Caco-2 (cell line): ENCODE measurements around the gene COX6A2. TPM values are rescaled to one million over a fixed set of nuclear protein-coding genes. Genes with fewer than 3 reads are reported as not detected.

Source experiments
- BruUV-seq: library from RNA; stranded (reverse); fragments of 400-500 nt; replicated peaks from 2 replicates; lab custom pipeline; 2021; lab: Mats Ljungman, UMichigan
- CTCF ChIA-PET: fragments of 300-600 bp; sonication (Branson Sonifier 250); formaldehyde crosslinking; loops from one replicate; lab custom pipeline; 2022; ENCODE audit warnings: antibody characterized with exemption; lab: Charles Lee
- POLR2A ChIA-PET: fragments of 300-600 bp; sonication (Branson Sonifier 250); formaldehyde crosslinking; loops from one replicate; lab custom pipeline; 2022; ENCODE audit warnings: antibody characterized with exemption; lab: Charles Lee
- DNase-seq, 2 experiments: peaks; one replicate each; pipeline versions ENCODE4 v3.0.0 to v3.0.0-alpha.2; 2020 to 2022
- H3K27me3 ChIP-seq: replicated peaks from 2 replicates; pipeline ENCODE4 v1.6.0; 2011; ENCODE audit warnings: low read length; ENCODE audit not compliant: control insufficient read depth, insufficient read depth
- H3K36me3 ChIP-seq: 2 replicates; pipeline ENCODE4 v1.5.1; 2011; ENCODE audit warnings: low read length; ENCODE audit not compliant: control insufficient read depth, insufficient read depth
- H3K4me1 ChIP-seq: fragments of 250-450 bp; sonication (Bioruptor Pico); 2 replicates; pipeline ENCODE4 v1.5.1; 2020; ENCODE audit warnings: mild to moderate bottlenecking
- H3K4me3 ChIP-seq: 2 replicates; pipeline ENCODE4 v1.5.1; 2011; ENCODE audit warnings: low read depth, mild to moderate bottlenecking, control low read depth, low read length
- H3K9me3 ChIP-seq: fragments of 250-450 bp; sonication (Bioruptor Pico); 2 replicates; pipeline ENCODE4 v1.5.1; 2020; ENCODE audit warnings: mild to moderate bottlenecking, moderate library complexity
- H3K27ac Mint-ChIP-seq: one replicate; pipeline ENCODE4 v1.8.0; 2022; ENCODE audit warnings: mixed read lengths; ENCODE audit not compliant: unreplicated experiment
- H3K27me3 Mint-ChIP-seq: one replicate; pipeline ENCODE4 v1.8.0; 2022; ENCODE audit warnings: mixed read lengths; ENCODE audit not compliant: insufficient read depth, unreplicated experiment
- H3K36me3 Mint-ChIP-seq: one replicate; pipeline ENCODE4 v1.8.0; 2022; ENCODE audit warnings: mild to moderate bottlenecking, mixed read lengths; ENCODE audit not compliant: insufficient read depth, unreplicated experiment
- H3K4me1 Mint-ChIP-seq: one replicate; pipeline ENCODE4 v1.8.0; 2022; ENCODE audit warnings: low read depth, mixed read lengths; ENCODE audit not compliant: unreplicated experiment
- H3K4me3 Mint-ChIP-seq: one replicate; pipeline ENCODE4 v1.8.0; 2022; ENCODE audit warnings: mild to moderate bottlenecking, moderate library complexity, mixed read lengths; ENCODE audit not compliant: unreplicated experiment
- H3K9me3 Mint-ChIP-seq: one replicate; pipeline ENCODE4 v1.8.0; 2022; ENCODE audit warnings: mixed read lengths; ENCODE audit not compliant: unreplicated experiment
- CTCF ChIP-seq, 2 experiments: fragments of 200-600 bp in 1 of 2; IDR thresholded peaks; 1 replicate in 1 of 2; 2 replicates in 1 of 2; pipeline versions ENCODE4 v1.5.1 to v1.8.0; 2011 to 2022; ENCODE audit warnings: antibody characterized with exemption in 1 of 2, control low read depth in 1 of 2, inconsistent platforms in 1 of 2, low read depth in 1 of 2, low read length in 1 of 2, mild to moderate bottlenecking in 1 of 2, moderate library complexity in 1 of 2; ENCODE audit not compliant: insufficient read depth in 1 of 2, severe bottlenecking in 1 of 2, unreplicated experiment in 1 of 2
- intact Hi-C: fragments of 100-400 bp; cut with micrococcal nuclease; formaldehyde crosslinking; loops from one replicate; pipeline ENCODE4 v1.10.0; 2022; ENCODE audit not compliant: unreplicated experiment
- total RNA-seq: library from RNA; stranded (reverse); gene quantifications from 2 replicates; pipeline ENCODE4 v1.2.3, GENCODE V29; 2022

COX6A2 gene
- total RNA-seq, 1 experiment from 2014 or later: not detected

- TF ChIP-seq CTCF (IDR thresholded peaks at IDR 0.05; ENCODE audit: insufficient read depth in 1 of 2, low read depth in 1 of 2, low read length in 1 of 2, severe bottlenecking in 1 of 2, unreplicated experiment in 1 of 2): no peak
- no peaks in the 10 kb centered on the region for H3K36me3 Mint-ChIP-seq
- intact Hi-C loops: loop anchor here (2.0 kb wide), 1 partner anchor 14 kb away; the partner anchor contains the start of gene ZNF843
- H3K4me3 Mint-ChIP-seq: no peak overlapping the region
- Histone ChIP-seq H3K36me3 (no peaks in the 10 kb centered on the region), H3K4me3 (no peak overlapping the region), H3K9me3 (no peaks in the 10 kb centered on the region), H3K4me1 (no peaks in the 10 kb centered on the region), H3K27me3 (no peaks in the 10 kb centered on the region)
- peaks cover 8% of the 10 kb centered on the region for H3K27me3 Mint-ChIP-seq
- no peaks in the 10 kb centered on the region for H3K9me3 Mint-ChIP-seq
- no peaks in the 10 kb centered on the region for H3K4me1 Mint-ChIP-seq
- POLR2A ChIA-PET: no interaction called here
- no peak overlapping the region for H3K27ac Mint-ChIP-seq
- BruUV-seq: no TSS peak
- DNase-seq: no peak
- CTCF ChIA-PET: no interaction called here
Measured at GRCh38 chr16:31428638-31429247, 583 bp upstream of the COX6A2 start.

GRCh38 chr16:31427441-31428278 lies 500 bp downstream of the COX6A2 start:
- Mint-ChIP-seq H3K4me3 (no peak overlapping the region), H3K9me3 (no peaks in the 10 kb centered on the region), H3K4me1 (no peaks in the 10 kb centered on the region), H3K27me3 (peaks cover 8% of the 10 kb centered on the region), H3K36me3 (no peaks in the 10 kb centered on the region), H3K27ac (no peak overlapping the region)
- BruUV-seq: no TSS peak
- Histone ChIP-seq H3K9me3 (no peaks in the 10 kb centered on the region), H3K4me1 (no peaks in the 10 kb centered on the region), H3K27me3 (no peaks in the 10 kb centered on the region), H3K36me3 (no peaks in the 10 kb centered on the region), H3K4me3 (no peak overlapping the region)
- POLR2A ChIA-PET: no interaction called here
- intact Hi-C loops: loop anchor here (2.0 kb wide), 1 partner anchor 15 kb away; the partner anchor contains the start of gene ZNF843
- no peak for DNase-seq
- TF ChIP-seq CTCF (IDR thresholded peaks at IDR 0.05; ENCODE audit: insufficient read depth in 1 of 2, low read depth in 1 of 2, low read length in 1 of 2, severe bottlenecking in 1 of 2, unreplicated experiment in 1 of 2): no peak
- CTCF ChIA-PET: interaction anchor here (0.7 kb wide), 1 partner anchor 321 kb away, joined by 4 read pairs; no protein-coding TSS in a partner anchor

- H3K9me3 ChIP-seq: no peaks in the 10 kb centered on the region
- Mint-ChIP-seq H3K9me3 (no peaks in the 10 kb centered on the region), H3K27ac (no peak overlapping the region), H3K27me3 (peaks cover 16% of the 10 kb centered on the region), H3K36me3 (no peaks in the 10 kb centered on the region), H3K4me1 (no peaks in the 10 kb centered on the region), H3K4me3 (no peak overlapping the region)
- intact Hi-C loops: no loop called here
- H3K4me1 ChIP-seq: no peaks in the 10 kb centered on the region
- BruUV-seq: no TSS peak
- no peak for TF ChIP-seq CTCF (IDR thresholded peaks at IDR 0.05; ENCODE audit: insufficient read depth in 1 of 2, low read depth in 1 of 2, low read length in 1 of 2, severe bottlenecking in 1 of 2, unreplicated experiment in 1 of 2)
- ChIA-PET POLR2A (no interaction called here), CTCF (no interaction called here)
- H3K4me3 ChIP-seq: no peak overlapping the region
- H3K27me3 ChIP-seq: no peaks in the 10 kb centered on the region
- H3K36me3 ChIP-seq: no peaks in the 10 kb centered on the region
- DNase-seq: no peak
Measured at GRCh38 chr16:31423801-31424200, 4.4 kb downstream of the COX6A2 start.
